ENCODE data around the gene RPF1.

- TF ChIP-seq CTCF (conservative IDR thresholded peaks at IDR 0.05; ENCODE audit: low read depth, low read length) (no peak), ELK1 (IDR thresholded peaks at IDR 0.05; ENCODE audit: borderline replicate concordance, low read depth, low read length) (no peak), MXI1 (IDR thresholded peaks at IDR 0.05; ENCODE audit: borderline replicate concordance, low read depth, low read length) (no peak), RFX5 (IDR thresholded peaks at IDR 0.05; ENCODE audit: low read depth, low read length) (no peak), RCOR1 (IDR thresholded peaks at IDR 0.05; ENCODE audit: insufficient replicate concordance, low read length) (no peak), POLR2A (IDR thresholded peaks at IDR 0.05; ENCODE audit: low read depth, low read length) (no peak), BHLHE40 (IDR thresholded peaks at IDR 0.05; ENCODE audit: low read depth, low read length) (no peak), RAD21 (IDR thresholded peaks at IDR 0.05; ENCODE audit: low read length) (no peak), NFE2L2 (IDR thresholded peaks at IDR 0.05; ENCODE audit: low read depth, low read length) (no peak), FOS (IDR thresholded peaks at IDR 0.05; ENCODE audit: low read depth, low read length) (no peak), CEBPB (IDR thresholded peaks at IDR 0.05; ENCODE audit: low read depth, low read length) (no peak), CHD1 (IDR thresholded peaks at IDR 0.05; ENCODE audit: low read depth, low read length) (no peak), SMC3 (IDR thresholded peaks at IDR 0.05; ENCODE audit: low read depth, low read length) (no peak)
- TF ChIP-seq, protein P1, sequence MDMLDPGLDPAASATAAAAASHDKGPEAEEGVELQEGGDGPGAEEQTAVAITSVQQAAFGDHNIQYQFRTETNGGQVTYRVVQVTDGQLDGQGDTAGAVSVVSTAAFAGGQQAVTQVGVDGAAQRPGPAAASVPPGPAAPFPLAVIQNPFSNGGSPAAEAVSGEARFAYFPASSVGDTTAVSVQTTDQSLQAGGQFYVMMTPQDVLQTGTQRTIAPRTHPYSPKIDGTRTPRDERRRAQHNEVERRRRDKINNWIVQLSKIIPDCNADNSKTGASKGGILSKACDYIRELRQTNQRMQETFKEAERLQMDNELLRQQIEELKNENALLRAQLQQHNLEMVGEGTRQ (IDR thresholded peaks at IDR 0.05; ENCODE audit: low read depth, low read length) = no peak
Observed at GRCh38 chr1:84510668-84511067, 31.6 kb downstream of the RPF1 start.

Measured in IMR-90 (cell line).